Cardiac septum (tissue), 1 donor: Measurements from ENCODE around the gene SLC27A1. TPM values are rescaled to one million over a fixed set of nuclear protein-coding genes. Genes with fewer than 3 reads are reported as not detected.

Source experiments
- DNase-seq: peaks from one replicate; pipeline ENCODE4 v3.0.0-alpha.2; 2020; ENCODE audit warnings: low spot score
- intact Hi-C: fragments of 100-400 bp; cut with DNase I; formaldehyde crosslinking; loops from one replicate; pipeline ENCODE4 v1.14.0; 2022
- total RNA-seq: library from RNA; stranded (reverse); fragmentation: NEBNext Ultra II Directional; extraction: Animal tissue kit (Norgen Biotek cat#: 25700); gene quantifications from one replicate; pipeline ENCODE4 v1.2.1, GENCODE V29; 2021
- donor health status: DM: no; HTN: no; CAD: no.

SLC27A1 gene
- total RNA-seq, 1 donor from 2014 or later = 35.9 TPM

DNA sequence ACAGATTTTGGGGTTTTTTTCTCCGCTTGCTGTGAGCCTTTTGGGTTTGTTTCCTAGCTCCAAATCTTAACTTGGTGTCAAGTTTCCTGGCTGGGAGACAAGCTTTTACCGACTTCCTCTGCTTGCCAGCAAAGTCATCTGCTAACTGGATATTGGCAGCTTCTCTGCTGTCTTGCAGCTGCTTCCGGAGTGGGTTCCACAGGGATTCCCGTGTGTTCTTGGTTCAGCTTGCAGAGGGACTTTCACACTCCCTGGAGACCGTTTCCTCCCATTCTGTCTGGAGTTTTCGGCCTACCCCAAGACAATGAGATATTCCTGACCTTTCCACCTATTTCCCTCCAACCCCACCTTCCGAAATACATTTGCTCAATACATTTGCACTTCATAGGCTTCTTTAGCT, 82.9 kb downstream of the SLC27A1 start:
- intact Hi-C loops = no loop called here
- DNase-seq = peak; percentile 86

DNA sequence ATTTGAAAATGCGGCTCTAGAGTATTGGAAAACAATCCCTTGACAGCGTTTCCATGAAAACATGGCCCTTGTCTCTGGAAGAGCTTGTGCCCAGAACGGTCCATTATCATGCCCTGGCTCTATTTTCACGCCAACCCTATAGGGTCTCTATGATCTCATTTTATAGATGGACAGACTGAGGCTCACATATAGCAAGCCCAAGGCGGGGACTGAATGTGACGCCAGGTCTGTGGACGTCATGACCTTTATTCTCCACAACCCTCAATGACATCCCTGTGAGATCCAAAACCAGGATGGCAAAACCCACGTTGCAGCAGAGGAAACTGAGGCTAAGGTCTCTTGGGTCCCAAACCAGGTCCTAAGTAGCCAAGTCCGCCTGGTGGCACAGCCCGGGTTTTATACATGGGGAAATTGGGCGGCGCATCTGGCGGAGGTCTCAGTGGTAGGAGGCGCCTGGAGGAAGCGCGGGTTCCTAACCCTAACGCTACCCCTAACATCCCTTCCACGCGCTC, 84.7 kb downstream of the SLC27A1 start:
- intact Hi-C loops = loop anchor here (2.0 kb wide), 1 partner anchor 42 kb away; no protein-coding TSS in a partner anchor
- DNase-seq = no peak

DNA sequence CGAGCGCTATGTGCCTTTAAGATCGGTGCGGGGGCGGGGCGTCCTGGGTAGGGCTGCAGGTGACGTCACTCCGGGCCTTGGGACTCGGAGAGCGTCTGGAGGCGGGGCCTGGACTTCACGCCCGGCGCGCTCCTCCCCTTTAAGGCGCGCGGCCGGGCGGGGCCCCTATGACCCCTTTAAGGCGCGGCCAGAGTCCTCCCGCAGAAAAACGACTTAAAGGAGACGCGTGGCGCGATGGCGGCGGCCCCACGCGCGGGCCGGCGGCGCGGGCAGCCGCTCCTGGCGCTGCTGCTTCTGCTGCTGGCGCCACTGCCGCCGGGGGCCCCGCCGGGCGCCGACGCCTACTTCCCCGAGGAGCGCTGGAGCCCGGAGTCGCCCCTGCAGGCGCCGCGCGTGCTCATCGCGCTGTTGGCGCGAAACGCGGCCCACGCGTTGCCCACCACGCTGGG, 85.2 kb downstream of the SLC27A1 start, which contains the start of gene COLGALT1:
Gene COLGALT1, plus strand, starts transcription at position 170 of the 449 bp plus-strand sequence. Its CDS starts 65 bp downstream, at position 235.
- intact Hi-C loops = loop anchor here (2.0 kb wide), 1 partner anchor 43 kb away; no protein-coding TSS in a partner anchor
- DNase-seq = peak; percentile 99

Other genes with a start within 250 kb of the SLC27A1 start
- gene OCEL1, start 244.3 kb upstream of the SLC27A1 start, total RNA-seq = 18.8 TPM
- 50.5 TPM for gene NR2F6, start 224.6 kb upstream of the SLC27A1 start, total RNA-seq
- gene USHBP1, start 205.8 kb upstream of the SLC27A1 start, total RNA-seq = 4.7 TPM
- 70.5 TPM for gene BABAM1, start 203.1 kb upstream of the SLC27A1 start, total RNA-seq
- 0.30 TPM for gene ANKLE1, start 188.6 kb upstream of the SLC27A1 start, total RNA-seq
- 8.6 TPM for gene ABHD8, start 167.1 kb upstream of the SLC27A1 start, total RNA-seq
- 136 TPM for gene MRPL34, start 164.7 kb upstream of the SLC27A1 start, total RNA-seq
- 38.8 TPM for gene DDA1, start 161.0 kb upstream of the SLC27A1 start, total RNA-seq
- gene ANO8, start 135.7 kb upstream of the SLC27A1 start, total RNA-seq = 7.3 TPM
- gene GTPBP3, start 133.0 kb upstream of the SLC27A1 start, total RNA-seq = 9.8 TPM
- gene PLVAP, start 93.2 kb upstream of the SLC27A1 start, total RNA-seq = 32.8 TPM
- gene CCDC194, start 76.3 kb upstream of the SLC27A1 start, total RNA-seq = 0.40 TPM
- 29.8 TPM for gene BST2, start 64.9 kb upstream of the SLC27A1 start, total RNA-seq
- 14.3 TPM for gene MVB12A, start 50.5 kb upstream of the SLC27A1 start, total RNA-seq
- not detected for gene TMEM221, start 21.9 kb upstream of the SLC27A1 start, total RNA-seq
- gene NXNL1, start 9.6 kb upstream of the SLC27A1 start, total RNA-seq = 0.59 TPM
- gene PGLS, start 41.1 kb downstream of the SLC27A1 start, total RNA-seq = 24.8 TPM
- gene COLGALT1, start 85.1 kb downstream of the SLC27A1 start, total RNA-seq = 41.1 TPM
- gene UNC13A, start 217.8 kb downstream of the SLC27A1 start, total RNA-seq = 0.30 TPM
- gene MAP1S, start 249.0 kb downstream of the SLC27A1 start, total RNA-seq = 27.5 TPM